Panc1 (cell line): ENCODE measurements around the gene IKBKG. TPM values are rescaled to one million over a fixed set of nuclear protein-coding genes. Genes with fewer than 3 reads are reported as not detected.

Experiments used
- ATAC-seq: fragments of 200-7000 bp; cut with Tn5 transposase; 2 replicates; pipeline ENCODE4 v1.9.1; 2020; ENCODE audit warnings: mild to moderate bottlenecking, moderate library complexity
- BruUV-seq: library from RNA; stranded (reverse); fragments of 400-500 nt; replicated peaks from 2 replicates; lab custom pipeline; 2021; lab: Mats Ljungman, UMichigan
- CTCF ChIA-PET: fragments of 300-600 bp; sonication (Branson Sonifier 250); formaldehyde crosslinking; loops from one replicate; lab custom pipeline; 2022; ENCODE audit warnings: antibody characterized with exemption; lab: Charles Lee
- POLR2A ChIA-PET: fragments of 300-600 bp; sonication (Branson Sonifier 250); formaldehyde crosslinking; loops from one replicate; lab custom pipeline; 2022; ENCODE audit warnings: antibody characterized with exemption; lab: Charles Lee
- DNase-seq: peaks from one replicate; pipeline ENCODE4 v3.0.0-alpha.2; 2010; ENCODE audit warnings: low read depth, low spot score
- H3K27ac ChIP-seq: 2 replicates; pipeline ENCODE4 v1.5.1; 2011; ENCODE audit warnings: mild to moderate bottlenecking, low read length, inconsistent platforms
- H3K27me3 ChIP-seq: fragments of 200-500 bp; sonication (Bioruptor generic); 2 replicates; pipeline ENCODE4 v1.6.0; 2014; ENCODE audit warnings: low read length, inconsistent platforms; ENCODE audit not compliant: control insufficient read depth, insufficient read depth
- H3K36me3 ChIP-seq: fragments of 200-500 bp; sonication (Bioruptor generic); 2 replicates; pipeline ENCODE4 v1.5.1; 2014; ENCODE audit warnings: inconsistent platforms, mild to moderate bottlenecking, low read length, moderate library complexity; ENCODE audit not compliant: control insufficient read depth, insufficient read depth
- H3K4me1 ChIP-seq: 2 replicates; pipeline ENCODE4 v1.5.1; 2011; ENCODE audit warnings: inconsistent platforms, mild to moderate bottlenecking, low read length, moderate library complexity; ENCODE audit not compliant: control insufficient read depth, insufficient read depth
- H3K4me3 ChIP-seq, 2 experiments: 2 replicates each; pipeline ENCODE4 v1.5.1; 2011 to 2012; ENCODE audit warnings: low read depth in 2 of 2, low read length in 2 of 2, mild to moderate bottlenecking in 2 of 2, inconsistent platforms in 1 of 2, moderate library complexity in 1 of 2
- H3K9me3 ChIP-seq: fragments of 200-500 bp; sonication (Bioruptor generic); 2 replicates; pipeline ENCODE4 v1.5.1; 2014; ENCODE audit warnings: low read depth, mild to moderate bottlenecking, inconsistent platforms, low read length, moderate library complexity; ENCODE audit not compliant: control insufficient read depth, insufficient read depth
- POLR2AphosphoS5 ChIP-seq: IDR thresholded peaks from 2 replicates; pipeline ENCODE4 v1.6.1; 2012; ENCODE audit warnings: mild to moderate bottlenecking, low read depth, low read length, moderate library complexity
- REST ChIP-seq, 2 experiments: IDR thresholded peaks; 2 replicates each; pipeline ENCODE4 v1.6.1; 2011 to 2012; ENCODE audit warnings: low read depth in 2 of 2, control low read depth in 1 of 2, low read length in 1 of 2, mild to moderate bottlenecking in 1 of 2, moderate library complexity in 1 of 2; ENCODE audit not compliant: insufficient read depth in 1 of 2
- SIN3A ChIP-seq: IDR thresholded peaks from 2 replicates; pipeline ENCODE4 v1.6.1; 2012; ENCODE audit warnings: low read depth, mild to moderate bottlenecking, low read length, moderate library complexity, borderline replicate concordance; ENCODE audit not compliant: insufficient read depth
- TCF7L2 ChIP-seq: IDR thresholded peaks from 2 replicates; pipeline ENCODE4 v1.6.1; 2011; ENCODE audit warnings: mild to moderate bottlenecking, low read depth, low read length, inconsistent platforms
- in situ Hi-C: cut with HindIII; loops from 2 replicates; pipeline ENCODE4 v1.10.0; 2016; ENCODE audit warnings: low sequenced_read_pairs, low pct_unique_long_range_greater_than_20kb
- intact Hi-C: fragments of 100-400 bp; cut with micrococcal nuclease; formaldehyde crosslinking; loops from one replicate; pipeline ENCODE4 v1.10.0; 2022; ENCODE audit not compliant: unreplicated experiment
- total RNA-seq: library from RNA; stranded (reverse); gene quantifications from one replicate; pipeline ENCODE4 v1.2.1, GENCODE V29; 2021; ENCODE audit not compliant: unreplicated experiment
- TF ChIP-seq, protein P1 (sequence below): fragments of 450-650 bp; IDR thresholded peaks from 2 replicates; pipeline ENCODE4 v1.5.1; 2017; ENCODE audit warnings: mild to moderate bottlenecking

The IKBKG gene
- total RNA-seq, 1 experiment from 2014 or later, result 76.3 TPM

DNA sequence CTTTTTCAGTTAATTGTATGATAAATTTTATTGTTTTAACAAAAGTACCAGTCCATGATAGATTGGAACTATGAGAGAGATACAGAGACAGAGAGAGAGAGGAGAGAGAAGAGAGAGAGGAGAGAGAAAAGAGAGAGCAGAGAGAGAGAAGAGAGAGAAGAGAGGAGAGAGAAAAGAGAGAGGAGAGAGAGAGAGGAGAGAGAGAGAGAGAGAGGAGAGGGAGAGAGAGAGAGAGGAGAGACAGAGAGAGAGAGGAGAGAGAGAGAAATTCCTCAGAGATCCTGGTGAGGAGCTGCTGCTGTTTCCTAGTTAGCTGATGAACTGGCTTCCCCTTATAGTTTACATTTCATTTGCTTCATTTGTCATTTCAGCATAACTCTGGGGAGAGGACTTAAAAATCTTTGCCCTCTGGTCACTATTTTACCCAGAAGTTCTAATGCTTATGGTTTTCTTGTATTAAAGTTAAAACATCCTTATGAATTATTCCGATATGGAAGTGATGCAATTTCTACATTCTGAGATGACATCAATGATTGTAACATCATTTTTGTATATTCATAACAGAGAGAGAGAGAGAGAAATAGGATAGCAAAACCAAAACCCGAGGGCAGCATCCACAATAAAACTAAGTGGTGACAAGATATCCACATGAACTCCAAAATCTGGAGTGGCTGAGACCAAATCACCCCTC is 48.3 kb downstream of the IKBKG start:
- Histone ChIP-seq H3K4me1 (peaks cover 8% of the 10 kb centered on the region), H3K36me3 (no peaks in the 10 kb centered on the region), H3K4me3 (no peak overlapping the region), H3K9me3 (no peaks in the 10 kb centered on the region), H3K27ac (peak overlapping the region; percentile 69), H3K27me3 (no peaks in the 10 kb centered on the region)
- ChIA-PET POLR2A (no interaction called here), CTCF (no interaction called here)
- no peak for DNase-seq
- TF ChIP-seq SIN3A, result no peak
- TF ChIP-seq, protein P1, sequence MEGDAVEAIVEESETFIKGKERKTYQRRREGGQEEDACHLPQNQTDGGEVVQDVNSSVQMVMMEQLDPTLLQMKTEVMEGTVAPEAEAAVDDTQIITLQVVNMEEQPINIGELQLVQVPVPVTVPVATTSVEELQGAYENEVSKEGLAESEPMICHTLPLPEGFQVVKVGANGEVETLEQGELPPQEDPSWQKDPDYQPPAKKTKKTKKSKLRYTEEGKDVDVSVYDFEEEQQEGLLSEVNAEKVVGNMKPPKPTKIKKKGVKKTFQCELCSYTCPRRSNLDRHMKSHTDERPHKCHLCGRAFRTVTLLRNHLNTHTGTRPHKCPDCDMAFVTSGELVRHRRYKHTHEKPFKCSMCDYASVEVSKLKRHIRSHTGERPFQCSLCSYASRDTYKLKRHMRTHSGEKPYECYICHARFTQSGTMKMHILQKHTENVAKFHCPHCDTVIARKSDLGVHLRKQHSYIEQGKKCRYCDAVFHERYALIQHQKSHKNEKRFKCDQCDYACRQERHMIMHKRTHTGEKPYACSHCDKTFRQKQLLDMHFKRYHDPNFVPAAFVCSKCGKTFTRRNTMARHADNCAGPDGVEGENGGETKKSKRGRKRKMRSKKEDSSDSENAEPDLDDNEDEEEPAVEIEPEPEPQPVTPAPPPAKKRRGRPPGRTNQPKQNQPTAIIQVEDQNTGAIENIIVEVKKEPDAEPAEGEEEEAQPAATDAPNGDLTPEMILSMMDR, result no peak
- intact Hi-C loops (no loop called here), in situ Hi-C loops (no loop called here)
- no TSS peak for BruUV-seq
- ATAC-seq, result no peak

DNA sequence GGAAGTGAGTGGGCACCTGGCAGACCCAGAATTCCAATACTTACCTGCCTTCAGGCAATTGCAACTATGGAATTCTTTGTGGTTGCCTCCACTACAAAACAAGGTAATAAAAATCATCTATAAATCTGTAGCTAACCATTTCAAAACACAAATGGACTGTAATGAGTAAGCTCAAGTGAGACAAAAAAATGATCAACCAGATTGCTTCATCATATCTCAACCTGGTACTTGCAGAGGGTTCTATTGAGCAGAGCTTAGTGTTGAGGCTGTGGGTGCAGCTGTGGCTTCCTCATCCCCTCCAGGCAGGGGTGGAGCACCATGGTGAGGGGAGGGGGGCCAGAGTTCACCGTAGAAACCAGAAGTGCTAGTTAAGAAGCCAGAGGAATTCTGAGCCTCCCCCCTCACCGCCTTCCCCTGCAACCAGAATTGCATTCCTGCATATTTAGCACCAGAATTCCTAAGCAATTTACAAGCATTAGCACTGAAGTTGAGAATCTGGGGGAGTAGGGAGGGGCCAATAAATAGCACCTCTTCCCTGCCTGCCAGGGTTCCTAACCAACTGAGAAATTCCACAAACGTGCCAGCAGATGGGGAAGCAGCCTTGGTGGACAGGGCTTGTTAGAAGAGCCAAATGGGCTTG is 49.0 kb downstream of the IKBKG start:
- intact Hi-C loops (no loop called here), in situ Hi-C loops (no loop called here)
- Histone ChIP-seq H3K27me3 (no peaks in the 10 kb centered on the region), H3K36me3 (no peaks in the 10 kb centered on the region), H3K27ac (peak overlapping the region; percentile 74), H3K4me1 (peaks cover 12% of the 10 kb centered on the region), H3K9me3 (no peaks in the 10 kb centered on the region), H3K4me3 (no peak overlapping the region)
- DNase-seq (no peak), ATAC-seq (peak; percentile 82)
- POLR2A ChIA-PET, result interaction anchor here (0.6 kb wide), 1 partner anchor 51 kb away, joined by 3 read pairs; no protein-coding TSS in a partner anchor
- TF ChIP-seq POLR2AphosphoS5 (no peak), TCF7L2 (peak; percentile 73)
- CTCF ChIA-PET, result no interaction called here
- no TSS peak for BruUV-seq

GRCh38 chrX:154597221-154597620 is 49.8 kb downstream of the IKBKG start:
- peaks cover 12% of the 10 kb centered on the region for H3K4me1 ChIP-seq
- POLR2A ChIA-PET, result no interaction called here
- no peaks in the 10 kb centered on the region for H3K27me3 ChIP-seq
- TF ChIP-seq TCF7L2 (no peak), REST (IDR thresholded peaks at IDR 0.05; ENCODE audit: insufficient read depth in 1 of 2, low read depth in 2 of 2, low read length in 1 of 2) (no peak), SIN3A (no peak), POLR2AphosphoS5 (no peak)
- TF ChIP-seq, protein P1, result no peak
- no peak overlapping the region for H3K4me3 ChIP-seq
- H3K27ac ChIP-seq, result peak overlapping the region; percentile 74
- in situ Hi-C loops, result no loop called here
- H3K36me3 ChIP-seq, result no peaks in the 10 kb centered on the region
- CTCF ChIA-PET, result no interaction called here
- no TSS peak for BruUV-seq
- intact Hi-C loops, result no loop called here
- no peaks in the 10 kb centered on the region for H3K9me3 ChIP-seq
- DNase-seq, result no peak
- no peak for ATAC-seq
